NT2/D1 (cell line): Measurements from ENCODE around the gene SHD.

ENCODE experiments used
- SUZ12 ChIP-seq: IDR thresholded peaks from 2 replicates; pipeline ENCODE4 v1.6.1; 2011; ENCODE audit not compliant: insufficient read length, insufficient read depth; ENCODE audit errors: extremely low read depth
- YY1 ChIP-seq: IDR thresholded peaks from 2 replicates; pipeline ENCODE4 v1.6.1; 2011; ENCODE audit not compliant: insufficient read length, insufficient read depth

DNA sequence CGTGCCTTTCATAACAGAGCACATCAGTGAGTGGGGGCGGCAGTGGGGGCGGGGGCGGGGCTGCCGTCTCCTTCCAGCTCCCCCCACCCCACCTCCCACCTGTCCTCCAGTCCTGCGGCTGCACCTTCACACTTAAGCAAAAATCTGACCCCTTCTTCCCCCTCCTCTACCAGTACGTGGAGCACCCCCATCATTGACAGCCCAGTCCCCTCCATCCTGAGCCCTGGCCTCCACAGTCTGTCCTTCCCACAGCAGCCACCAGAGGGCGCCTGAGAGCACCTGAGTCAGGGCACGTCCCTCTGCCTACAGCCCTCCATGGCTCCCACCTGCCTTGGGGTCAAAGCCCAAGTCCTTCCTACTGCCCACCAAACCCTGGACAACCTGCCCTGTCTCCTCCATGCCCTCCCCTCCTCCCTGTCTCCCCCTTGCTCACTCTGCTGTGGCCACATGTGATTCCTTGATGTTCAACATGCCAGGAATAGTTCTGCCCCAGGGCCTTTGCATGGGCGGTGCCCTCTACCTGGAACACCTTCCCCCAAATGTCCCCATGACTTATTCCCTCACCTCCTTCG, 45.7 kb upstream of the SHD start:
- no peak for TF ChIP-seq SUZ12
- TF ChIP-seq YY1 = no peak
